ENCODE data around the gene ADGRA3. TPM values are rescaled to one million over a fixed set of nuclear protein-coding genes. Genes with fewer than 3 reads are reported as not detected.
"Not testable (repeated sequence)": the region's sequence is repeated elsewhere in the genome, so short reads cannot be mapped to it uniquely, and the experiment has no call there.

Gene ADGRA3
- total and polyA plus RNA-seq, 2 donors (not counting 3 experiments of a cell fraction or from before 2014, with no cell fraction given) = 17.2 to 36.2 TPM

DNA sequence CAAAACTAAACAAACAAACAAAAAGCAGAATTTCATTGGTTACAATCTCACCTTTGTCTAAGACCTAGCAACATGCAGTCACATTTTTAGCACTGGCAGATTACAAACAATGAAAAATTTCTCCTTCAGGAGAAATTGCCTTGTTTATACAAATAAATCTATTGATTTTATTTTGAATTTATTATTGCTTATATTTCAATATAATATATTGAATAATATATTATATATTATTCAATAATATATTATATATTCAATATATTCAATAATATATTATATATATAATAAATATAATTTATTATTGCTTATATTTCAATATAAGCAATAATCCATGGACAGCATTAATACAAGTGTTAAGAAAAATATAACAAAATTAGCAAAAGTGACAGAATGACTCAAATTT, 131.7 kb downstream of the ADGRA3 start:
- Histone ChIP-seq H2AFZ (ENCODE audit: low read depth, low read length) (no peak overlapping the region), H3K4me3 (replicated peaks in 1 of 3; ENCODE audit: insufficient read depth in 1 of 3, low read depth in 1 of 3, low read length in 3 of 3) (no peak overlapping the region), H3K27ac (ENCODE audit: insufficient read depth, low read depth, low read length) (no peak overlapping the region), H3K9me1 (replicated peaks; ENCODE audit: control insufficient read depth, extremely low read depth, insufficient read depth, low read length) (no peaks in the 10 kb centered on the region), H3K36me3 (ENCODE audit: control insufficient read depth in 2 of 2, extremely low read depth in 1 of 2, insufficient read depth in 2 of 2, low read length in 2 of 2) (peaks cover 0 to 2% of the 10 kb centered on the region in 2 experiments), H3K9me3 (replicated peaks; ENCODE audit: control insufficient read depth, insufficient read depth, low read length) (no peaks in the 10 kb centered on the region), H3K79me2 (ENCODE audit: control insufficient read depth, insufficient read depth, low read length) (no peaks in the 10 kb centered on the region), H3K27me3 (ENCODE audit: control insufficient read depth in 2 of 2, insufficient read depth in 2 of 2, low read length in 2 of 2) (no peaks in the 10 kb centered on the region), H3K4me1 (ENCODE audit: control insufficient read depth, extremely low read depth, insufficient read depth, low read length) (peaks cover 18% of the 10 kb centered on the region), H4K20me1 (replicated peaks; ENCODE audit: control insufficient read depth, extremely low read depth, insufficient read depth, low read length) (no peaks in the 10 kb centered on the region), H3K4me2 (ENCODE audit: insufficient read depth, low read length) (no peak overlapping the region), H3K9ac (replicated peaks; ENCODE audit: extremely low read depth, insufficient read depth, low read length) (no peak overlapping the region)
- ChIA-PET POLR2A (no interaction called here), CTCF (interaction anchor here (0.5 to 2.6 kb wide), 3 partner anchors 594 to 619 kb away, joined by 4 to 12 read pairs (median 10); no protein-coding TSS in a partner anchor)
- FAIRE-seq (no peak), DNase-seq (ENCODE audit: low read depth, low spot score) (no peak)
- no TSS peak for BruUV-seq (replicated peaks)
- intact Hi-C loops (cut with micrococcal nuclease) = no loop called here
- dilution Hi-C loops (cut with MboI; ENCODE audit: extremely low pct_ligation_motif_present, low sequenced_read_pairs) = loop anchor here (25.0 kb wide), 1 partner anchor 572 kb away; no protein-coding TSS in a partner anchor
- TF ChIP-seq JUN (IDR thresholded peaks at IDR 0.05; ENCODE audit: borderline replicate concordance, insufficient read depth, insufficient read length, low read depth) = no peak
- no peak for TF ChIP-seq POLR2A (IDR thresholded peaks at IDR 0.05; ENCODE audit: low read depth, low read length)
- TF ChIP-seq, protein P1, sequence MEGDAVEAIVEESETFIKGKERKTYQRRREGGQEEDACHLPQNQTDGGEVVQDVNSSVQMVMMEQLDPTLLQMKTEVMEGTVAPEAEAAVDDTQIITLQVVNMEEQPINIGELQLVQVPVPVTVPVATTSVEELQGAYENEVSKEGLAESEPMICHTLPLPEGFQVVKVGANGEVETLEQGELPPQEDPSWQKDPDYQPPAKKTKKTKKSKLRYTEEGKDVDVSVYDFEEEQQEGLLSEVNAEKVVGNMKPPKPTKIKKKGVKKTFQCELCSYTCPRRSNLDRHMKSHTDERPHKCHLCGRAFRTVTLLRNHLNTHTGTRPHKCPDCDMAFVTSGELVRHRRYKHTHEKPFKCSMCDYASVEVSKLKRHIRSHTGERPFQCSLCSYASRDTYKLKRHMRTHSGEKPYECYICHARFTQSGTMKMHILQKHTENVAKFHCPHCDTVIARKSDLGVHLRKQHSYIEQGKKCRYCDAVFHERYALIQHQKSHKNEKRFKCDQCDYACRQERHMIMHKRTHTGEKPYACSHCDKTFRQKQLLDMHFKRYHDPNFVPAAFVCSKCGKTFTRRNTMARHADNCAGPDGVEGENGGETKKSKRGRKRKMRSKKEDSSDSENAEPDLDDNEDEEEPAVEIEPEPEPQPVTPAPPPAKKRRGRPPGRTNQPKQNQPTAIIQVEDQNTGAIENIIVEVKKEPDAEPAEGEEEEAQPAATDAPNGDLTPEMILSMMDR (IDR thresholded peaks at IDR 0.05; ENCODE audit: extremely low read depth in 1 of 2, insufficient read depth in 1 of 2, low read depth in 1 of 2, low read length in 2 of 2) = no peak

DNA sequence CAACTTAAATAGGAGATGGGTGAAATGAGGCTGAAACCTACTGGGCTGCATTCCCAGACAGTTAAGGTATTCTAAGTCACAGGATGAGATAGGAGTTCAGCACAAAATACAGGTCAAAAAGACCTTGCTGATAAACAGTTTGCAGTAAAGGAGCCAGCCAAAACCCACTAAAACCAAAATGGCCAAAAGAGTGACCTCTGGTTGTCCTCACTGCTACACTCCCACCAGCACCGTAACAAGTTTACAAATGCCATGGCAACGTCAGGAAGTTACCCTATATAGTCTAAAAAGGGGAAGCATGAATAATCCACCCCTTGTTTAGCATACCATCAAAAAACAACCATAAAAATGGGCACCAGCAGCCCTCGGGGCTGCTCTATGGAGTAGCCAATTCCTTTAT, 133.7 kb downstream of the ADGRA3 start:
- intact Hi-C loops (cut with micrococcal nuclease); H3K36me3 ChIP-seq (ENCODE audit: control insufficient read depth in 2 of 2, extremely low read depth in 1 of 2, insufficient read depth in 2 of 2, low read length in 2 of 2); H4K20me1 ChIP-seq (replicated peaks; ENCODE audit: control insufficient read depth, extremely low read depth, insufficient read depth, low read length); H3K9me3 ChIP-seq (replicated peaks; ENCODE audit: control insufficient read depth, insufficient read depth, low read length); H3K27me3 ChIP-seq (ENCODE audit: control insufficient read depth in 2 of 2, insufficient read depth in 2 of 2, low read length in 2 of 2); H3K9ac ChIP-seq (replicated peaks; ENCODE audit: extremely low read depth, insufficient read depth, low read length); FAIRE-seq; H3K27ac ChIP-seq (ENCODE audit: insufficient read depth, low read depth, low read length); BruUV-seq (replicated peaks); H3K9me1 ChIP-seq (replicated peaks; ENCODE audit: control insufficient read depth, extremely low read depth, insufficient read depth, low read length); H3K4me2 ChIP-seq (ENCODE audit: insufficient read depth, low read length); H2AFZ ChIP-seq (ENCODE audit: low read depth, low read length); H3K79me2 ChIP-seq (ENCODE audit: control insufficient read depth, insufficient read depth, low read length); H3K4me3 ChIP-seq (replicated peaks in 1 of 3; ENCODE audit: insufficient read depth in 1 of 3, low read depth in 1 of 3, low read length in 3 of 3); POLR2A ChIA-PET: not testable (repeated sequence)
- CTCF ChIA-PET = interaction anchor here (2.2 to 2.6 kb wide), 2 partner anchors 592 to 593 kb away, joined by 10 to 12 read pairs; no protein-coding TSS in a partner anchor
- dilution Hi-C loops (cut with MboI; ENCODE audit: extremely low pct_ligation_motif_present, low sequenced_read_pairs) = loop anchor here (25.0 kb wide), 1 partner anchor 570 kb away; no protein-coding TSS in a partner anchor
- peak; percentile 5 for DNase-seq (ENCODE audit: low read depth, low spot score)
- H3K4me1 ChIP-seq (ENCODE audit: control insufficient read depth, extremely low read depth, insufficient read depth, low read length) = peaks cover 18% of the 10 kb centered on the region

Data from endothelial cell of umbilical vein (primary cell).